GM23248 (cell line): ENCODE data around the gene TMC1.

Experiments
- EZH2 ChIP-seq: fragments of 200-600 bp; sonication (generic); IDR thresholded peaks from 2 replicates; pipeline ENCODE4 v1.6.1; 2018; ENCODE audit warnings: antibody characterized with exemption, mild to moderate bottlenecking; ENCODE audit not compliant: insufficient read depth, poor library complexity, severe bottlenecking
- EZH2phosphoT487 ChIP-seq: fragments of 200-600 bp; sonication (generic); IDR thresholded peaks from 2 replicates; pipeline ENCODE4 v1.6.1; 2018; ENCODE audit warnings: antibody characterized with exemption, moderate library complexity, mild to moderate bottlenecking, low read depth; ENCODE audit not compliant: insufficient read depth

DNA sequence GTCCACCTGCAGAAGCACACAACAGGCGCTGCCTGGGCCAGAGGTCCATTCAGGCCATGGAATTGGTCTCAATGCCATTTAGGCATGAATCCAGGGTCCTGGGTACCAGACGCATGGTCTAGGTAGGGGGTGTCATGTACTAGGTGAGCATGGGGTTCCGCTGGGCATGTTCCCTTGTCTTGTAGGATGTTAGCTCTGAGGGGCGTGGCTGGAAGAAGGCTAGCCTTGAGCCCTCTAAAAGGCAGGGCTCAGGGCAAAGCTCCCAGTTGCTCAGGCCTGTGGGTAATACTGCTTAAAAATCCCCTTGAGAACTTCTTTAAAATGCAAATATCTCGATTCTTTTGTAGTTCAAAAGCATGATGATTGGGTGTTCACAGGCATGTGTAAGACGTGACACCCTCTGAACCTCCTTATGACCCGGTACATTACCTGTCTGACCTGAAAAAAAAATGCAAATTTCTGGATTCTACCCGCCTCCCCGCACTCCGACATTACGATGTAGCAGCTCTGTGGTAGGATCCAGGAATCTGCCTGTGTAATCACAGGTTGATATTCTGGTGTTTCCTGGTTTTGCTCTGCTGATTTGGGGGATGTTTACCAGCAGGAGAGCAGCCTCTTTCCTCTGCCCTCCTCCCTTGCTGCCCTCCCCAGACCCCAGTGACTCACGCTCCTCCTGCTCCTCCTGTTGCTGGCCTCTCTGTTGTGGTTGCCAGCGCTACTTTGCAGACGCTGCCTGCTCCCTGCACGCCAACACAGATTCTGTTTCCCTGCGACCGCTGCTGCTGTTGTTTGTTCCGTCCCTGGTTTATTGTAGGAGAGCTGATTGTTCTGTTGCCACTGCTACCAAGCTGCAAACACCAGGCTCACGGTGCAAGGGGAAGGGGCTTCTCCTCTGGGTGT is 5.7 kb downstream of the TMC1 start:
- TF ChIP-seq EZH2phosphoT487 (no peak), EZH2 (no peak)
